ENCODE measurements around the gene COX7A2.

Gene COX7A2

DNA sequence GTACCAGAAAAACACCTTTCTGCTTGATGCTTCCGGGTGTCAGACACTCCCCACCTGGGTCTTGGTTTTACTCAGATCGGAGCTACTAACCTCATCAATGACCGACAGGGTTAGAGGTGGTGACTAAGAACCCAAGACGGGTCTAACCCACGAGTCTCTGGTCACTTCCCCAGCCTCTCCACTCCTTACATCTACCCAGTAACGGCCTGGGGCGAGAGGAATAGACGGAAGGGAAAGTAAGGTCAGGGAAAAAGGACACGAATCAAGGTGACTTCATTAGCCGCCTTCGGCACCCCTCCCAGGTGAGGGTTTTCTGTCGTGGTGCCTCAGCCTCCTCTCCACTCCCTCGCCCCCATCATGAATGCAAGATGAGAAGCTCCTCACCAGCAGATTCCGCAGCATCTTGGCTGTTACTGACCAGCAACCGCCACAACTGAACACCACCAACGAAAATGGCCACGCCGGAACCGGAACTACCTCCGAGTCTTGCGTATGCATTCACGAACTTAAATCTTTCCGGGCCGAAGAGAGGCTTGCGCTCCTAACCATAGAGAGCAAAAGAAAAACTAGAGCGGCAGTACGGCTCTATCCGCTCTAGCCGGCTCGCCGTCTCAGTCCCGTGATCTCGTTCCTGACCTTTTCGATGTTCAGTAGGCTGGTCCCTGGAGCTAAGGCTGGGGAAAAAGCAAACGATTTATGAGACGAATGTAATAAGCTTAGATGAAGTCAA is at the start of gene COX7A2:
Gene COX7A2 (minus strand): TSS at position 469 of the 730 bp plus-strand sequence. CDS start 67 bp downstream, at position 402.
- peak; percentile 69 to 78 for DNase-seq (ENCODE audit: low read depth in 2 of 2)

DNA sequence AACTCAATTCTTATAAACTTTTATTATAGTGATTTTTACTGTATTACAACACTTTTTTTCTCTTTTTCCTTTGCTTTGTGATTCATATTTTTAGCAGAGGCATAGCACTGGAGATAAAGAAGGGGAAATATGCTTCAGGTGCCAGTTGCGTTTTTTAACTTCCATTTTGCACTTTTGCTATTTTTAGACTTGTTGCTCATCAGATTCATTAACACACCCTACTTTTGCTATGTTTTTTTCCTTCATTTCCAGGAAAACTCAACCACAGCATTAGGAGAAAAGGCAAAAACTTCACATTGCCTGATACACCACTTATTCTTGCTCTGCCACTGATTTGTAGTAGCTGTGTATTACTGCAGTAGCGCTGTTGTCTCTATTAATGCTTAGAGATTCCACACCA is 49.0 kb upstream of the COX7A2 start:
- DNase-seq (ENCODE audit: low read depth in 2 of 2) = no peak

GRCh38 chr6:75291744-75292143 is 48.1 kb upstream of the COX7A2 start:
- DNase-seq (ENCODE audit: low read depth in 2 of 2) = no peak

GRCh38 chr6:75291331-75291730 is 47.7 kb upstream of the COX7A2 start:
- DNase-seq (ENCODE audit: low read depth in 2 of 2) = no peak

- DNase-seq (ENCODE audit: low read depth in 2 of 2) = no peak
These were observed 46.7 kb upstream of the COX7A2 start for GRCh38 chr6:75290136-75290945.

- no peak for DNase-seq (ENCODE audit: low read depth in 2 of 2)
These were observed 44.4 kb upstream of the COX7A2 start for GRCh38 chr6:75288023-75288422.

GRCh38 chr6:75287424-75287823 is 43.8 kb upstream of the COX7A2 start:
- no peak for DNase-seq (ENCODE audit: low read depth in 2 of 2)

GRCh38 chr6:75286955-75287354 is 43.4 kb upstream of the COX7A2 start:
- no peak for DNase-seq (ENCODE audit: low read depth in 2 of 2)

- DNase-seq (ENCODE audit: low read depth in 2 of 2) = no peak
These were observed 41.7 kb upstream of the COX7A2 start for GRCh38 chr6:75285283-75285639.

- DNase-seq (ENCODE audit: low read depth in 2 of 2) = peak; percentile 89 to 94
These were observed 41.2 kb upstream of the COX7A2 start, which contains the start of gene TMEM30A for GRCh38 chr6:75284632-75285282. TSS of gene TMEM30A (minus strand) at chr6:75284792. CDS start at chr6:75284638, 154 bp downstream.

DNA sequence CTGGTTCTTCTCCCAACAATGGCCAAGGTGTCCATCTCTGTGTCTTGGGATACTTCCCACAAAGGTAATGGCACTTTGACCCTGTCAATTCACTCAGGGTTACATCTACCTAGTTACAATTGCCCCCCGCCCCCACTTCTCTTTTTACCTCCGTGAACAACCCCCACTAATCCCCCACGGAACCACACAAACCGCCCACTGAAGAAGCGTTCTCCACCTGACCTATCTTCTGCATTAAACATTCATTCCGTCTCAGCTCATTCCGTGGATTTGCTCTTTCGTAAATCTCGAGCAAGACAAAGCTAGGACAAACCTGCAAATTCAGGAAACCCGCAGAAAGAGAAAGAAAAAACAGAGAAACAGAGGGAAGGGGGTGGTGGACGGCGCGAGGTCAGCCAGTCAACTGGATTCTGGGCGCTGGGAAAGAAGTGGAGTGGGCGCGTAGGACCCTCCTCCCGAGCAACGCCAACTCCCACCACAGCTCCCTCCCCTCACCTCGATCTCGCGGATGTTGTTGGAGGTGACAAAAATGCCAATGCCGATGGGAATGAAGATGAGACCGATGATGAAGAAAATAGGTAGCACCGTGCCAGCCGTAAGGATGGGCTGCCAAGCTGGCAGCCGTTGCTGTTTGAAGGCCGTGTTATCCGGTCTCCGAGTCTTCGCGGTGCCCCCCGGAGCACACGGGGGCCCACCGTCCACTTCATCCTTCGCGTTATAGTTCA is 40.5 kb upstream of the COX7A2 start:
- peak in 1 of 2 donors; percentile 9 for DNase-seq (ENCODE audit: low read depth in 2 of 2)

DNA sequence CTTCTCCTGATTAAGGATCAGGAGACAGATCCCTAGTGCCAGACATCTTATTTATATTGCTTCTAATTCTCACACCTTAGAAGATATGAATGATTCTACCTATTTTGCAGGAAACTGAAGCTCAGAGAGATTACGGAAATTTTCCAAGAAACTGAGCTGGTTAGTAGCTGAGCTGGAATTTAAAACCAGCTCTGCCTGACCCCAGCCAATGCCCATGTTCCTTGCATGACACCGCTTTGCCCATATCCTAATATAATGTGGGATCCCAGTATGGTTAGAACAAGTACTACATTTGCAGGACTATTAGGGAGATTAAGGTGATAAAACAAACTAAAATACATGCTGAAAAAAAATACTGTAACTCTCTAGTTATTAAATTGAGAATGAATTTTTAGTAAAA is 39.1 kb upstream of the COX7A2 start:
- DNase-seq (ENCODE audit: low read depth in 2 of 2) = no peak

GRCh38 chr6:75281653-75282052 is 38.1 kb upstream of the COX7A2 start:
- no peak for DNase-seq (ENCODE audit: low read depth in 2 of 2)

GRCh38 chr6:75280131-75280855 is 36.7 kb upstream of the COX7A2 start:
- DNase-seq (ENCODE audit: low read depth in 2 of 2) = no peak

DNA sequence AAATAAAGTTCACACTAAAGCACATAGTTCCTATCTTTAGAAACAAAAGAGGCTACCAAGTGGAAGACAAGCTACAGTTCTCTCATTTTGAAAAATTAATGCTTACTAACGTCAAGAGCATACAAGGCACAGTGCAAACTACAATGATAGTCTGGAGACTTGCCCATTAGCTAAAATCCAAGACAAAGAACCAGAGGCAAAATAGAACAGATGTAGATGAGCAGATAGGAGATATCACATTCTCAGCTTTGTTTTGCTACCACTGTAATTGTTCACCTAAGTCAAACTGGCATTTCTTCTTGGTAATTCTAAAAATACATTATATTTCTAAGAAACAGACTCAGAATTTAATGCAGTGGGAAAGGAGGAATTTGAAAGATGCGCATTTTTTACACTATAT is 35.8 kb upstream of the COX7A2 start:
- no peak for DNase-seq (ENCODE audit: low read depth in 2 of 2)

GRCh38 chr6:75278474-75279077 is 35.0 kb upstream of the COX7A2 start:
- no peak for DNase-seq (ENCODE audit: low read depth in 2 of 2)

DNA sequence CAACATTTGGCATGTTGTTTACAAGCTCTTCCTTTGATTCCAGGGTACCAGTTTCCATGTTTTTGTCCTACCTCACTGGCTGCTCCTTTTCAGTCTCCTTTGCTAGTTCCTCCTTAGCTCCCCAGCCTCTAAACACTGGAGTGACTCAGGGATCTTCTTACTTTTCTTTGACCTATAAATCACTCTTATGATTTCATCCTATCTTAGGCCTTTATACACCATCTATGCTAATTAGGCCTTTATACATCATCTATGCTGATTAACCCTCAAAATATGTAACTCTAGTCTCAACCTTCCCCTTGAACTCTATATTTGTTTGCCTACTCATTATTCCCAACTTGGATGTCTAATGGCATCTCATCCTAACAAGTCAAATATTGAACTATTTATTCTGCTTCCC is 31.5 kb upstream of the COX7A2 start:
- no peak for DNase-seq (ENCODE audit: low read depth in 2 of 2)

- DNase-seq (ENCODE audit: low read depth in 2 of 2) = no peak
These were observed 29.4 kb upstream of the COX7A2 start for GRCh38 chr6:75273009-75273408.

DNA sequence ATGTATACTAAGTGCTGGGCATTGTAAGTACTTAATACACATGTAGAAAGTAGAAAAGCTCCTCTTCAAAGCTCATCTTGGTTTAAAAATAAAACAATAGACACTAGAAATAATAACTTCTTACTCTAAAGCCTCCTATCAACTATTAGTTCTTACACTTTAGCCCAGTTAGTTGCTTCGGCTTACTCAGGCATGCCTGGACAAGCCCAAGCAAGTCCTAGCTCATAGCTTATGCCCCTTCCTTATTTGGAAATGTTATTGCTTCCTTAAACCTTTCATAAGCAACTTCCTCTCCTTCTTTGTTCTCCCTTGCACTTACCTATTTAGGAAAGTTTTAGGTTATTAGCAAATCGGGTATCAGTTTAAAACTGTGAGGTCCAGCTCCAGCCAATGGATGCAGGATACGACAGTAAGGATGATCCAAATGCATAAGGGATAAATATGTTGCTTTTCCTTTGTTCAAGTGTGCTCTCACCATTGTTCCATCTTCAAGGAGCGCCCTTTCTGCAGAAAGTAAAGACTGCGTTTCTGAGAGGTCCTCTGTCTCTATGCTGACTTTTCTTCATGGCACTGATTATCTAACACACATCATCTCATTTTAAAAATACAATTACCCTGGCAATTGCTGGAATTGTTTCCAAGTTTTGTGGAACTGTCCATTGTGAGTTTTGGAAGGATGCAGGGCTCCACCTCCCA is 28.7 kb upstream of the COX7A2 start:
- no peak for DNase-seq (ENCODE audit: low read depth in 2 of 2)

- no peak for DNase-seq (ENCODE audit: low read depth in 2 of 2)
These were observed 25.4 kb upstream of the COX7A2 start for GRCh38 chr6:75268988-75269354.

All from stimulated activated CD4-positive, alpha-beta T cell treated with anti-CD3 and anti-CD28 coated beads, Interleukin-4, amount 100 ng/mL, for 48 hours (primary cell).